ENCODE results near the gene FGA.

- TF ChIP-seq FOXM1 (IDR thresholded peaks at IDR 0.05; ENCODE audit: borderline replicate concordance) (no peak), ELF4 (IDR thresholded peaks at IDR 0.05) (no peak)
Measured at GRCh38 chr4:154597798-154598774, 7.5 kb upstream of the FGA start.

Data from HEK293T (cell line).